LNCaP clone FGC (cell line): ENCODE measurements around the gene ITGA11.

Experiments
- DNase-seq: peaks from one replicate; pipeline ENCODE4 v3.0.0-alpha.2; 2011; ENCODE audit warnings: low read depth
- H3K4me3 ChIP-seq: 2 replicates; pipeline ENCODE4 v1.5.1; 2011; ENCODE audit warnings: mild to moderate bottlenecking, low read depth, low read length, control low read depth
- CTCF ChIP-seq: IDR thresholded peaks from 2 replicates; pipeline ENCODE4 v1.5.1; 2012; ENCODE audit warnings: mild to moderate bottlenecking; ENCODE audit not compliant: control insufficient read depth, insufficient read depth; ENCODE audit errors: extremely low read depth

Gene ITGA11

GRCh38 chr15:68432441-68433064 lies 590 bp upstream of the ITGA11 start:
- no peak overlapping the region for H3K4me3 ChIP-seq
- DNase-seq: no peak
- TF ChIP-seq CTCF: no peak

GRCh38 chr15:68431037-68431791 lies 749 bp downstream of the ITGA11 start:
- TF ChIP-seq CTCF: no peak
- no peak for DNase-seq
- no peak overlapping the region for H3K4me3 ChIP-seq

- no peak for DNase-seq
- no peak for TF ChIP-seq CTCF
- H3K4me3 ChIP-seq: no peak overlapping the region
Measured at GRCh38 chr15:68430471-68431036, 1.4 kb downstream of the ITGA11 start.

GRCh38 chr15:68429691-68430470 lies 2.1 kb downstream of the ITGA11 start:
- no peak overlapping the region for H3K4me3 ChIP-seq
- TF ChIP-seq CTCF: no peak
- DNase-seq: no peak

- TF ChIP-seq CTCF: no peak
Measured at GRCh38 chr15:68428431-68428940, 3.5 kb downstream of the ITGA11 start.

GRCh38 chr15:68427963-68428362 lies 4.0 kb downstream of the ITGA11 start:
- H3K4me3 ChIP-seq: no peak overlapping the region
- no peak for DNase-seq
- TF ChIP-seq CTCF: no peak

More at GRCh38 chr15:68428431-68428940, 3.5 kb downstream of the ITGA11 start:
- DNase-seq: no peak
- no peak overlapping the region for H3K4me3 ChIP-seq
